GM21717 (cell line): ENCODE results near the gene MTREX.
A peak's percentile ranks its signal among the peaks of the same experiment; 100 is the strongest.

Experiments
- ATAC-seq: cut with Tn5 transposase; IDR thresholded peaks from one replicate; pipeline ENCODE4 v1.9.1; 2021; ENCODE audit warnings: mild to moderate bottlenecking, moderate library complexity; ENCODE audit not compliant: unreplicated experiment

Gene MTREX

GRCh38 chr5:55324006-55324405, 16.2 kb downstream of the MTREX start:
- no peak for ATAC-seq

- no peak for ATAC-seq
Observed at GRCh38 chr5:55324815-55325418, 17.1 kb downstream of the MTREX start.

DNA sequence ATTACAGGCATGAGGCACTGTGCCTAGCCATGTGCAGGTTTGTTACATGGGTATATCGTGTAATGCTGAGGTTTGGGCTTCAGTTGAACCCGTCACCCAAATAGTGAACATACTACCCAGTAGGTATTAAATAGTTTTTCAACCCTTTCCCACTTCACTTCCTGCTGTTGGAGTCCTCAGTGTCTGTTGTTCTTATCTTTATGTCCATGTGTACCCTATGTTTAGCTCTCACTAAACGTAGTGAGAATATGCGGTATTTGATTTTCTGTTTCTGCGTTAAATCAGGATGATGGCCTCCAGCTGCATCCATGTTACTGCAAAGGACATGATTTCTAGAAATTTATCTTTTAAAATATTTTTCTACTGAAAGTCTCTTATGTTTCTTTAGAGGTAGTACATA, 17.8 kb downstream of the MTREX start:
- ATAC-seq, result no peak

GRCh38 chr5:55327281-55327680, 19.5 kb downstream of the MTREX start:
- ATAC-seq, result no peak

DNA sequence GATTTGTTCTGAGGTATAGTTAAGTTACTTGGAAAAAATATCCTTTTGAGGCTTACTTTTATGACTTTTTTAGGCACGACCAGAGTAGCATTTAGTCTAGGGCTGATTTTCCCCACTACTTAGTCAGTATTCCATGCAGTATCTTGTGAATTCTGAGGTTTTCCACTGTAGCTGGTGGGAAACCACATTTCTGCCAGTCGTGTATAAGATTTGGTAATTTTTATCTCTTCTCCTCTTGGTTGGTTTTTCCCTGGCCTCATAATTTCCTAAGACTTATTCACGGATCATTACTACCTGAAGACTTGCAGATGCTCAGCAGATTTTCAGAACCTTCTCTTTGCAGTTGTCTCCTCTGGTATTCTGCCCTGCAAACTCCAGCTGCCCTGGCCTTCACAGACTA, 23.5 kb downstream of the MTREX start:
- ATAC-seq, result no peak

DNA sequence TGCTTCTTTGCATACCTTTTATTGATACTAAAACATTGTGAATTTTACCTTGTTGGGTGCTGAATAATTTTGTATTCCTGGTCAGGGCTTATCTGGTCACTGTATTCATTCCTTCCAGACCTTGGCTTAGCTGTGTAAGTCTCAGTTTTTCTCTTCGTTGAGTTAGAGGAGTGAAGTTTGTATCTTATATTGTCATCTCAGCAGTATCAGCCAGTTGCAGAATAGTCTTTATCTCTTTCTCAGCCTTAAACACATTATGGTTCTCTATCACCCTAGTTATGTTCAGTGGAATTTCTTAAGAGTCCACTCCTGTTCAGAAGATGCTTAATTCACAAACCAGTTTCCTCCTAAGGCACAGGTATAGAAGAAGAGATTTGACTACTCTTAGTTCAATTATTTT, 25.2 kb downstream of the MTREX start:
- no peak for ATAC-seq

DNA sequence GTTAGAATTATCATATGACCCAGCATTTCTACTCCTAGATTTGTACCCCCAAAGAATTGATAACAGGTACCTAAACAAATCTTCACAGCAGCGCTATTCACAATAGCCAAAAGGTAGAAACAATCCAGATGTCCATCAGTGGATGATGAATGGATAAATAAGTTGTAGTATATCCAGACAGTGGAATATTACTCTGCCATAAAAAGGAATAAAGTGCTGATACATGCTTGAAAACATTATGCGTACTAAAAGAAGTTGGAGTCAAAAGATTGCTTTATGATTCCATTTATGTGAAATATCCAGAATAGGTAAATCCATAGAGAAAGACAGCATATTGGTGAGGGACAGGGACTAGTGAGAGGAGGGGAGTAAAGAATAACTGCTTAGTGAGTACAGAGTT, 26.0 kb downstream of the MTREX start:
- ATAC-seq, result no peak

DNA sequence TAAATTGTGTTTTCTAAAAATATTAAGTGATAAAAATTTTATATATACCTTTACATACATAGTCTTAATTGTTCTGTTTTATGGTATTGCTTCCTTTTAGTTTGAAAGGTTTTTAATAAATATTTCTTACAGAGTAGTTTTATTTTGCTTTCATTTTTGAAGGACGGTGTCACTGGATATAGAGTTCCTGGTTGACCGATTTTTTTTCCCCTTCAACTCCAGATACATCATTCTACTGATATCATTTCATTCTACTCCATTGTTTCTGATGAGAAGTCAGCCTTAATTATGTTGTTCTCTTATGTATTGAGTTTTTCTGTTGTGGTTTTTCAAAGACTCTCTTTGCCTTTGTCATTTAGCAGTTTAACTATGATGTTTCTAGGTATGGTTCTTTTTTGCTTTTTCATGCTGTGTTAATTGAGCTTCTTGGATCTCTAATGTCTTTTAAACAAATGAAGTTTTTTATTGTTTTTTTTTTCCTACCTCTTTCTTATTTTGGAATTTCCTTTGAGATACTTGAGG, 30.4 kb downstream of the MTREX start:
- no peak for ATAC-seq

DNA sequence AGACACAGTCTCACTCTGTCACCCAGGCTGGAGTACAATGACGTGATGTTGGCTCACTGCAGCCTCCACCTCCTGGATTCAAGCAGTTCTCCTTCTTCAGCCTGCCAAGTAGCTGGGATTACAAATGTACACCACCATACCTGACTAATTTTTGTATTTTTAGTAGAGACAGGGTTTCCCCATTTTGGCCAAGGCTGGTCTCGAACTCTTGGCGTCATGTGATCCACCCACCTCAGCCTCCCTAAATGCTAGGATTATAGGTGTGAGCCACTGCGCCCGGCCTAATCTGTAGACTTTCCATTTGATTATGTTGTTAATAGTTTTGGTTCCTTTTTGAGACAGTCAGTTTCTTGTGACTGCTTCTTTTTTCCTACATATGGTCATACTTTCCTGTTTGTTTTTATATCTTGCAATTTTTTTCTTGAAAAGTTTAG, 31.0 kb downstream of the MTREX start:
- peak; percentile 63 for ATAC-seq

DNA sequence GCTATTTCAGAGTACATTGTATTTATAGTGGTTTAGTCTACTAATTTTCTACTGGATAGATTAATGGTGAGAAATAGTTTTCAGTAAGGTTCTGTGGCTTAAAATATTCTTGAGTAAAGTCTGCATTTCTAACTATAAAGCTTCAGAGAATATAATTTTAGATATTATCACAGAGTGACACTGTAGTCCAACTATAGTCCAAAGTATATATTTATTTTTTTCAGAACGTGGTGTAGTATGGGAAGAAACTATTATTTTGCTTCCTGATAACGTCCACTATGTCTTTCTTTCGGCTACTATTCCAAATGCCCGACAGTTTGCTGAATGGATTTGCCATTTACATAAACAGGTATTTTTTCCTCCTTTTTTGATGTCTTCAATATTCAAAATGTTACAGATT, 35.3 kb downstream of the MTREX start:
- ATAC-seq, result no peak

DNA sequence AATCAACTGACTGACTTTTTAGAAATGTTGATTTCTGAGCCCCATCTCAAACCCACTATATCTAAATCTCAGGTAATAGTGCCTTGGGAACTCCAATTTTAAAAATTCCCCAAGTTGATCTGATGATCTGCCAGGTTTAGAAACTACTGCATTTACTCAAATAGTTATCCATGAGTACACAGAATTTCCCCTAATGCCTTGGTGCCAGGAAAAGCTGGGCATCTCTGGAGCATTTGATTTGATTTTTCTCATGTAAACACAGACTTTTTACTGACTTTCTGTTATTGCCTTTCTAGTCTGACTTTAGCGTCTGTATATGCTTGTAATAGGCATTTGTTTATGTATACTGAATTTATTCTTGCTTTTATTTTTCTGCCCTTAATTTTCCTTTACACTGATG, 35.8 kb downstream of the MTREX start:
- ATAC-seq, result no peak

GRCh38 chr5:55344392-55344992, 36.7 kb downstream of the MTREX start:
- ATAC-seq, result no peak

- no peak for ATAC-seq
Observed at GRCh38 chr5:55345327-55345726, 37.5 kb downstream of the MTREX start.

- no peak for ATAC-seq
Observed at GRCh38 chr5:55347786-55348185, 40.0 kb downstream of the MTREX start.

- ATAC-seq, result no peak
Observed at GRCh38 chr5:55350754-55351153, 43.0 kb downstream of the MTREX start.

GRCh38 chr5:55356896-55357295, 49.1 kb downstream of the MTREX start:
- no peak for ATAC-seq

DNA sequence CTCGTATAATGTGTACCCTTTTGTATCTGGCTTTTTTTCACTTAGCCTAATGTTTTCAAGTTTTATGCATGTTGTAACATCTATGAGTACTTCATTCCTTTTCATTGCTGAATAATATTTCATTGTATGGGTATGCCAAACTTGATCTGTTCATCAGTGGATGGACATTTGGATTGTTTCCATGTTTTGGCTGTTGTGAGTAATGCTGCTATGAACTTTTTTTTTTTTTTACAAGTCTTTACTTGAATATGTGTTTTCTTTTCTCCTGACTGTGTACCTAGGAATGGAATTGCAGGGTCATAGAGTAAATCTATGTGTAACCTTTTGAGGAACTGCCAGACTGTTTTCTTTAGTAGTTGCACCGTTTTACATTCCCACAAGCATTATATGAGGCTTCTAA, 52.4 kb downstream of the MTREX start:
- ATAC-seq, result no peak

DNA sequence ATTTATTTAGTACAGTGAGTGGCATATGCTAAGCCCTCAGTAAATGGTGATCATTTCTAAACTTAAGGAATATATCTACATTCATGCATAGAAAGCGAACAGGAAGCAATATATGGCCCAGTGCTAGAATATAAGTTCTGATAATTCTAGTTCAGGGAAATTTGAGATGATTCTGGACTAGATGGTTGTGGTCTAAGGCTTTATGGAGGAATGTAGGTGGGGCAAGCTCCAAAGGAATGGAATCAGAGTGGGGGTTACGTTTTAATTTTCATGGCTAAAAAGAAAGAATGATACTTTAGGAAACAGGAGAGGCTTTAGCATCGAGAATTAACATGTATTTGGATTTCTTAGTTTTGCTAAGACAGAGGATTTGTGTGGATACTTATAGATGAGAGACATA, 56.1 kb downstream of the MTREX start:
- no peak for ATAC-seq

DNA sequence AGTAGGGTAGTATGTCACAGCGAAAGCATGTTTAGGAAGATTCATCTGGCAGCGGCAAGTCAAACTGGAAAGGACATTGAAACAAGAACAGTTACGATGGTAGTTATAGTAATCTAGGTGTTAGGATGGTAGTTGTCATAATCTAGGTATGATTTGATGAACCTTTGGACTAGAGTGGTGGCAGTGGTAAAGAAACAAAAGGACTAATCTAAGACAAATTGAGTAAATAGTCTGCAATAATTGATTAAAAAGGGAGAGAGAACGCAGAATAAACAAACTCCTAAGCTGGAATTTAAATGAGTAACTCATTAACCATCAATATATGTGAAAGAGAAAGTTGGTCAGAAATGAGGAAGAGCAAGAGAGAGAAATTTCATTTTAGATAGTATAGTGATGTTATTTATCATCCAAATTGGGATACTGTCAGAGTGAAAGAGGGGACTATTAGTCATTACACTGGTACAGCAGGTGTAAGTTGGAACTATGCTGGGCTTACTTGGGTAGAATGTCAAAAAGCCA, 56.8 kb downstream of the MTREX start:
- ATAC-seq, result peak; percentile 96

DNA sequence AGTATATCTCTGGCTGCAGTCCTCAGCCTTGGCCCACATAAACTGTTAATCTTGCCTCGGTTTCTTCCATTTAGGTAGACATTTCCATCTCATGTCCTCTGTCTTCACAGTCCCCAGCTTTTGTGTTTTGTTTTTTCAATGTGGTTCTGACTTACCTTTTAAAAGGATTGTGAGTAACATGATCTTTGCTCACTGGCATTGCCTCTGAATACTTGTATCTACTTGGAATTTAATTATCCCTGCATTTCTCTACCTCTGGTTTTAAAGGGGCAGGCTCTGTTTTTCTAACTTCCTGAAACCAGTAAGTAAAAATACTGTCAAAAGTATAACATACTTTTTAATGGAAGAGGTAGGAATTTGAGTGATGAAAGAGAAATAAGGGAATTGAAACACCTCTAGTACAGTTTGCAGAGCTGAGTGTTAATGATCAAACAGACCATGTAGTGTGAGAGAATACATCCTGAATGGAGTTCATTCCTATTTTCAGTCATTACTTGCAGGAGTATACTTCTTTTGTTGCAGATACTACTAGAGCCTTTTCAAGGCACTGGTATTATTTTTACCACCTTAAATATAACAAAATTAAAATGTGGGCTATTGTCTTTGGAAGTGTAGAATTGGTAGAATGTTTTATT, 62.6 kb downstream of the MTREX start:
- ATAC-seq, result no peak

DNA sequence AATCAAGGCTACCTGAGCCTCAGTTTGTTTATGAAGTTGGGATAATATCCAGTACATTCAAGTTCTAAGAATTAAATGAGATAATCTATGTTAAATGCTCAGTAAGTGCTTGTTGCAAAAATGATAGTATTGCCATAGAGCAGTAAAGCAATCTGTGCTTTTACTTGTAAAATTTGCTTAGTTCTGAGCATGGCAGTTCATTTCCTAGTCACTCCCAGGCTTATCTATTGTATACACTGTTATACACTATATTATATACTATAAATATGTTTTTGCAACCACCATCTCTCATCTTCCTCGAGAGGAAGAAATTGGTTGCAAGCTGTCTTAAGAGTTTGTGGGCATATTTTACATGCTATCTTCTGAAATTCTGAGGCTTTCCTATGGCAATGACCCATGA, 63.4 kb downstream of the MTREX start:
- ATAC-seq, result no peak
